ENCODE data around the gene NELFA.

The NELFA gene

GRCh38 chr4:1982124-1983052 lies 26.4 kb downstream of the NELFA start:
- DNase-seq (ENCODE audit: low spot score), result no peak

- no peak for DNase-seq (ENCODE audit: low spot score)
Observed at GRCh38 chr4:1981251-1982058, 27.3 kb downstream of the NELFA start.

- no peak for DNase-seq (ENCODE audit: low spot score)
Observed at GRCh38 chr4:1980561-1981041, 28.2 kb downstream of the NELFA start.

GRCh38 chr4:1979477-1980196 lies 29.1 kb downstream of the NELFA start:
- DNase-seq (ENCODE audit: low spot score), result no peak

- no peak for DNase-seq (ENCODE audit: low spot score)
Observed at GRCh38 chr4:1978741-1979476, 29.9 kb downstream of the NELFA start.

- no peak for DNase-seq (ENCODE audit: low spot score)
Observed at GRCh38 chr4:1978226-1978625, 30.5 kb downstream of the NELFA start.

GRCh38 chr4:1976416-1977352 lies 32.1 kb downstream of the NELFA start:
- DNase-seq (ENCODE audit: low spot score), result no peak

- no peak for DNase-seq (ENCODE audit: low spot score)
Observed at GRCh38 chr4:1975880-1976279, 32.9 kb downstream of the NELFA start.

GRCh38 chr4:1975391-1975801 lies 33.4 kb downstream of the NELFA start:
- DNase-seq (ENCODE audit: low spot score), result no peak

GRCh38 chr4:1974840-1975239 lies 33.9 kb downstream of the NELFA start:
- no peak for DNase-seq (ENCODE audit: low spot score)

- DNase-seq (ENCODE audit: low spot score), result no peak
Observed at GRCh38 chr4:1973661-1974060, 35.1 kb downstream of the NELFA start.

GRCh38 chr4:1973218-1973617 lies 35.6 kb downstream of the NELFA start:
- no peak for DNase-seq (ENCODE audit: low spot score)

GRCh38 chr4:1972414-1972813 lies 36.4 kb downstream of the NELFA start:
- DNase-seq (ENCODE audit: low spot score), result no peak

- DNase-seq (ENCODE audit: low spot score), result no peak
Observed at GRCh38 chr4:1971456-1972200, 37.1 kb downstream of the NELFA start.

GRCh38 chr4:1970926-1971325 lies 37.8 kb downstream of the NELFA start:
- DNase-seq (ENCODE audit: low spot score), result no peak

GRCh38 chr4:1969928-1970723 lies 38.6 kb downstream of the NELFA start:
- no peak for DNase-seq (ENCODE audit: low spot score)

- no peak for DNase-seq (ENCODE audit: low spot score)
Observed at GRCh38 chr4:1968686-1969295, 40.0 kb downstream of the NELFA start.

- DNase-seq (ENCODE audit: low spot score), result no peak
Observed at GRCh38 chr4:1967512-1968149, 41.1 kb downstream of the NELFA start.
